Ecto neural progenitor cell (in vitro differentiated cells): Measurements from ENCODE around the gene NOTCH4.

Source experiments
- DNase-seq: peaks from one replicate; pipeline ENCODE4 v3.0.0-alpha.2; 2018; ENCODE audit warnings: low spot score

NOTCH4 gene

DNA sequence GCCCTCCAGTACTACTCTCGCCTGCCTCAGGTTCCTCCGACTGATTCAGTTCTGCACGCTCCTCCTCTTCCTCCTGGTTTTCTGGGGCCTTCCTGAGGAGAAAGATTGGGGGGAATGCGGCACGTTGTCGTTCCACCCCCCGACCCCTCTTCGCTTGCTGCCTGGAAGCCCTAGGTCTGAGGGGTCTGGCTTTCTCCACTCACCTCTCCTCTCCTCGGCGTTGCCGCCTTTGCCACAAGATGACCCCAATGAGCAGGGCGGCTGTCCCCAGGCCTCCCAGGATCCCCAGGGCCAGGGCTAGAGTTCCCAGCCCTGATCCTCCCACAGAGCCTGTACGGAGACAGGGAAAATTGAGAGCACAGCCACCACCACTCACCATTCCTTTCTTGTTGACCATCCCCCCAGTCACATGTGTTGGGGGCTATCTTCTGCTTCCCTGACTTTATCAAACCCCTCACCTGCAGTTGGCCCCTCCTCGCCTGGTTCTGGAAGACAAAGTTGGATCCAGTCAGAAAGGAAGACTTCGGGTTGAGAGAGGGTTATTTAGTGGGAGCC lies 42.6 kb downstream of the NOTCH4 start:
- DNase-seq, result no peak

- no peak for DNase-seq
These were observed 44.0 kb downstream of the NOTCH4 start for GRCh38 chr6:32179766-32180405.

DNA sequence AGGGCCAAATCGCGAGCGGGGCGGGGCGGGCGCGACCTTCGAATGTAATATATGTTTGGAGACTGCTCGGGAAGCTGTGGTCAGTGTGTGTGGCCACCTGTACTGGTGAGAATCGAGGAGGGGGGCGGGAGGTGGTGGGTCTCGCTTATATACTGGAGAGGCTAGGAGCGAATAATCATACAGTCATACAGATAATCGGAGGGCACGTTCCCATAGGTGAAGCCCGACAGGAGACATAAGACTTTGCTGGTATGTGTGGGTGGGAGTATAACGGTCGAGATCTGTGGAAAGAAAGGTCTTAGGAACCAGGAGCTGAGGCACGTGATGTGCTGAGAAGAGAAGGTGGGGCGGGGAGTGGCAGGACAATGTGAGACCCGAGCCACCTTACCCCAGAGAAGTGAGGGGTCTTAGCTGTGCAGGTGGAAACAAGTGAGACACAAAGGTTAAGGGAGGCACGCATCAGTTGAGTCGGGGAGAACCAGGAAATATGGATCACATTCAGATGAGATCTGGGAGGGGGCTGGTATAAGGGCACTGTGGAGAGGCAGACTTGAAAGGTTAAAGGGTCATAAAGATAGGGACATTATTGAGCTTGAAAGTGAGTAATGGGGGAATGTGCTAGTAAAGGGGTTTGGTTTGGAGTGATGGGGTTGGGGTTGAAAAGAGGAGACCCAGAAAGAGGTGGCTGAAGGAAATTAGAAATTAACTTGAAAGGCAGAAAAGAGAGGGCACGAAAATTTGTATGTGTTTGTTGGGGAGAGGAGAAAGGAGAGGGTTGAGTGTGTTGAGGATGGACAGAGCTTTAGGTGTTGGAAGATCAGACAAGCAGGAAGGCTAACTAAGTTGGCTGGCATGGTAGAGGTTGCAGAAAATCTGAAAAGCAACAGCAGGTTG lies 45.1 kb downstream of the NOTCH4 start:
- DNase-seq, result no peak

DNA sequence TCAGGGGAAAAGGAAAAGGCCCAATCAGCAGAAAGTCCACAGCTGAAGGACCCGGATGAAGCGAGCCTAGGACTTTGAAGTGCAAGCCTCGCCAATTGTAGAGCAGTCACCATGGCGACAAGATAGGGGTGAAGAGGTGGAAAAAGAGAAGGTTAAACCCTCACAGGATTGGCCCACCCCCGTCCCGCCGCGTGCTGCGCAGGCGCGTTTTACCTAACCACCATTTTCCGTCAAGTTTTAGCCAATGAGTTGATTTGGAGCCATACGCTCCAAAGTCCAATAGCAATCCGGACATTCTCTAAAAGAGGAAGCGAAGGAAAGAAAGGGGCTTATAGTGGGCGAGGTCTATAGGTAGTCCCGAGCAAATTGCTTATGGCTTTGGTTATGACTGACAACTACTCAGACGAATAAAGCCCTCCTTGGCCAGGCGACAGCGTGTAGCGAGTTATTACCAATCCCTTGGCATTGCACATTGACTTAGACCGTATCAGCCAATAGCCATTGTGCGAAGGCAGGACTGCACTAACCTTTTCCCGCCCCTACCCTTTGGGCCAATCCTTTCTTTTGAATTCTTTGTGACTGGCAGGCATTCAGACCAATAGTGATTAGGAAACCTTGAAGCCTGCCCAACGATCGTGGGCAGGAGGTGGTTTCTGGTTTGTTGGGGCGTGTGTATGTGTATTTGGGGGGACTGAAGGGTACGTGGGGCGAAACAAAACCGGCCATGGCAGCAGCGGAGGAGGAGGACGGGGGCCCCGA lies 45.9 kb downstream of the NOTCH4 start, which contains the start of gene RNF5:
TSS of gene RNF5 (plus strand) at position 618 of the 759 bp plus-strand sequence. CDS start at position 725, 107 bp downstream.
- peak; percentile 96 for DNase-seq

DNA sequence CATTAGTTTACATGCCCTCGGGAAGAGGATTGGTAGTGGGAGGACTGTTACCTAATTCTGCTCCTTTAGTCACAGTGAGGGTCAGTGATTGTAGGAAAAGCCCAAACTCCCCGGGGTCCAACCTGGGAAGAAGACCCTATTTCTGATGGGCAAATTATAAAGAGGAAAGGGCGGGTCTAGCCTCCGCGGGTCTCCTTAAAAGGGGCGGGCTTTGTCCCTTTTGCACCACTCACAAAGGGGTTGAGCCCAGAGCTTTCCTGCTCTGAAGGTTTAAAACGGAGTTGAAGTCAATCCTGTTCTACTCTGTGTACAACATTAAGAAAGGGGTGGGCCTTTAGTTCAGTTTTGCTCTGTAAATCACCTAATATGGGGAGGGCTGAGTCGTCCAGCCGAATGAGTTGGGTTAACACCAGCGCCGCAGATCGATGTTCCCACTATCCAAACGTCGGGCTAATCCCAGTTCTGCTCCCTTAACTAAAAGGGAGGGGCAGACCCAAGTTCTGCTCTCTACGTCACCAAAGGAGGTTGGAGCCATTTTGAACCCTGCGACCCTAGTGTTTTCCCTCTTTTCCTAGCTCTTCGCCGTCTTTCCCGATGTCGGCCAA lies 46.6 kb downstream of the NOTCH4 start:
- DNase-seq, result no peak

GRCh38 chr6:32176476-32177182 lies 47.2 kb downstream of the NOTCH4 start:
- DNase-seq, result peak; percentile 46

DNA sequence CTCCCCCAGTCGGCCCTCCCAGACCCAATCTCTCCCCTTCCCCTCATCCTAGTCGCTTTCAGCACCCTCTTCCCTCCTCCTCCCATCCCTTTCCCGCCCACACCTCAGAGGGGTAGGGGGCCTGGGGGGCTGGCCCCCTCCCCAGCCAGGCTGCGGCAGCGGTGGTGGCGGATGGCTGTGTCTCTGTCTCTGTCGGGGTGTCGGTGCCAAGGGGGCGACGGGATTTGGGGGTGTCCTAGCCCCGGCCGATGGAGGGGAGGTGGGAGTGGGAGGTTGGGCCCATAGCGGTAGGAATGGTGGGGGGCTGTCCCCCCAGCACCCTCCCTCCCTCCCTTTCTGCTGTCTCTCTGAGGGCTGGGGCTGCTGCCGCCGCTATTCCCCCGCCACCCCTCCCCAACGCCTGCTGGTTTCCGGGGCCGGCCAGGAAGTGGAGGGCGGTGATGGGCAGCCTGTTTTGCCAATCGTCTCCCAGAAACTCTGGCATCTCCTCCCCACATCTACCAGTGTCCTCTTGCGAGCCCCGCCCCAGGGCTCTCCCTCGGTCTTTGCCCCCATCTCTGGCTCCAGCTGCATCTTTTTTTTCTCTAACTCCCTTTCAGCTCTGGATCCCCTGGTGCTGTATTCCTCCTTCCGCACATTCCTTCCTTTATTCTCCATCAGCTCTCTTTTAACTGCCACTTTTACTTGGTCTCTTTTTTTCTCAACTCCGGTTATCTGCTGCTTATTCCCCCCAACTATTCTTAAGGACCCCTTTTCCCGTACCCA lies 48.0 kb downstream of the NOTCH4 start, which contains the start of gene AGPAT1:
TSS of gene AGPAT1 (minus strand) at position 374 of the 765 bp plus-strand sequence. CDS start 4,588 bp downstream, outside the sequence.
- peak; percentile 94 for DNase-seq

DNA sequence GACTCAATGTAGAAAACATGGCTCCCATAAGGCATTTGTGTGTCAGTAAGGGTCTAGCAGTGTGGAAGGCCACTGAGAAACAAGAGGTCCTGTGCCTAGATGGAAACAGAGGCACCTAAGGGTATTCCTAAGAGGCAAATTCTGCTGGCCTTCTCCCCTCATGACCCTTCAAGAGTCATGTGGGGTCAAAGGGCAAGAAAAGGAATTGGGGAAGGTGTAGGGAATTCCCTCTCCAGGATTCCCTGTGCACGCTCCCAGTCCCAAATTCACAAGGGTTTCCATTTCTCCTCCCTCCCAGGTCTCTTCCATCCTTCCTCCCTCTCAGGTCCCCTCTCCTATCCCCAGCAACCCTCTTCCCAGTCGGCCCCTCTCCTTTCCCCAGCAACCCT lies 48.6 kb downstream of the NOTCH4 start:
- DNase-seq, result no peak

- no peak for DNase-seq
These were observed 49.5 kb downstream of the NOTCH4 start for GRCh38 chr6:32174416-32174815.

DNA sequence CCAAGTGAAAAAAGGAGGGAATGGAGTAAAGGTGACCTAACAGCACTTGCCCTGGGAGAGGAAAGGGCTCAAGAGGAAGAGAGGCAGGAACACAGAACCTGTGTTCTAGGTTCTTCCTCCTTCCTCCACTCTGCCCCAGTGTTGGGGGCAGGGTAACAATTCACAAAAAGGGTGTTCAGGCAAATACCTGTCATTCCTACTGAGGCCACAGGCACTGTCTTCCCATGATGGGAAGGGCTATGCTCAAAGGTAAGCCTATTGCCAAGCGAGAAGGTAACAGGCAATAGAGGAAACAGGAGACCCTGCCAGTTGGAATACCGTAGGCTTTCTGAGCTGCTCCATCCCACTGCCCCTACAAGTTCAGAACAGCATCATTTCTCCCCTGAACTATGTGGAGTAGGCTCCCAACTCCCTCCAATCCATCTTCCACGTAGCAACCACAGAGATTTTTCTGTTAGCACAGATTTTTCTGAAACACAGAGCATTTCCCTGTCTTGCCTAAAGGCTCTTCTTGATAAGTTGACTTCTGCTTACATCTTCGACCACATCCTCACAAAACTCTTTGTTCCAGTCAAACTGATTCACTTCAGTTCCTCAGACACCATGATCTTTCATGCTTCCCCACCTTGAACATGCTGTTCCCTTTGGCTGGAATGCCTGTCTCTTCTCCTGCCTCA lies 50.7 kb downstream of the NOTCH4 start:
- DNase-seq, result no peak

DNA sequence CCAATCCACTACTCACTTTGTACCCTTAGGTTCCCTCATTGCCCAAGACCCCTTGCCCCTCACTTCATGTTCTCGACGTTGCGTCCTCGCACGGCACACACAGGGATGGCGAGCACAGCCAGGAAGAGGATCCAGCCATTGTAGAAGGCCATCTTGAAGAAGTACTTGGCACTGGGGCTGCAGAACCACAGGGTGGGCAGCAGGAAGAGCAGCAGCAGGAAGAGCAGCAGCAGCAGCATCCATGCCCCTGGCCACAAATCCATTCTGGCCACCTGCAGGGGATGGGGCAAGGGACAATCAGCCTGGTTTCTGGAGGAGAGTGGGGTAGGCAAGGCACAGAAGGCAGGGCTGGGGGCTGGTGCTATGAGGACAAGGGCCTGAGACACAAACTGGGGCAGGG lies 52.6 kb downstream of the NOTCH4 start:
- no peak for DNase-seq

GRCh38 chr6:32170294-32170693 lies 53.6 kb downstream of the NOTCH4 start:
- DNase-seq, result no peak

- peak; percentile 38 for DNase-seq
These were observed 54.9 kb downstream of the NOTCH4 start for GRCh38 chr6:32168807-32169591.

- no peak for DNase-seq
These were observed 55.5 kb downstream of the NOTCH4 start for GRCh38 chr6:32168350-32168749.

DNA sequence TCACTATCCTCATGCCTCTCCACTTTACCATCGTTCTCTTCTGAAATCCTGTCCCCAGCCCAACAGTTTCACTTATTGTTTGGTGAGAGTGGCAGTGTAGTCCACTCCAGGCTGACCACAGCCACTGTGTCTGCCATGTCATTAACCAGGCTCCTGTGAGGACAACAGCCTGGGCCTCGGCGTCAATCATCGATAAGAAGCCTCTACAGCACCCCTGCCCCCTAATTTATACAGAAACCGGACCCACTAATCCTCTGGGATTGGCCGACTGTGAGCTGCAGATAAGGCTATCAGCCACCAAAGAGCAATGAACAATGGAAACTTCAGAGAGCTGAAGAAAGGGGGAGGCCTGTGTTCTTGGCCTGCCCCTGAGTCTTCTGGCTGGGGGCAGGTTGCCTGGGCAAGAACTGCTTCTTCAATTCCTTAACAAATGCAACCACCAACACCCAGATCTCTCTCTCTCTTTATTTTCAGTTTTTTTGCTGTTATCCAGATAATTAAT lies 56.1 kb downstream of the NOTCH4 start:
- peak; percentile 57 for DNase-seq

- DNase-seq, result no peak
These were observed 56.6 kb downstream of the NOTCH4 start for GRCh38 chr6:32167154-32167760.

DNA sequence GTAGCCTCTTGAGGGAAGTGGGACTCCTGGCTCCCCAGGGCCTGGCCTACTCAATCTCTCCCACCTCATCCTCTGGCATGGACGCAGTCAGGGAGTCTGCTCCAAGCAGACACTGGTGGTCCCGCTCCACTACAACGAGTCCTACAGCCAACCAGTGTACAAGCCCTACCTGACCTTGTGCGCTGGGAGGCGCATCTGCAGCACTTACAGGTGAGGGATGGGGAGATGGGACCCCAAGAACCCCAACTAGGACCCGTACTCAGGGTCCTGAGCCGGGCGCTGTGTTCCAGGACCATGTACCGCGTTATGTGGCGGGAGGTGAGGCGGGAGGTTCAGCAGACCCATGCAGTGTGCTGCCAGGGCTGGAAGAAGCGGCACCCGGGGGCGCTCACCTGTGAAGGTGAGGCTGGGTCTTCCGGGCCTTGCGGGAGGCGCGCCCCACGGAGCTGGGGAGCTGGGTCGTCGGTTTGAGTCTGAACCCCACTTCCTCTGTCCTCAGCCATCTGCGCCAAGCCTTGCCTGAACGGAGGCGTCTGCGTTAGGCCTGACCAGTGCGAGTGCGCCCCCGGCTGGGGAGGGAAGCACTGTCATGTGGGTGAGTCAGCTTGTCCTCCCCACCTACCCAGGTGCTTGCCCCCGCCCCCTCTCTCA lies 57.3 kb downstream of the NOTCH4 start:
- no peak for DNase-seq

- DNase-seq, result no peak
These were observed 59.6 kb downstream of the NOTCH4 start, which contains the start of gene EGFL8 for GRCh38 chr6:32164295-32164694. TSS of gene EGFL8 (plus strand) at chr6:32164595. CDS start at chr6:32166166, 1,571 bp downstream.
